Neural cell (in vitro differentiated cells): Measurements from ENCODE around the gene MAP4K2. TPM values are rescaled to one million over a fixed set of nuclear protein-coding genes. Genes with fewer than 3 reads are reported as not detected.

ENCODE experiments used
- H2AFZ ChIP-seq: fragments of 200-600, 300-800 bp; sonication (generic), shearing (Covaris generic); 2 replicates; pipeline ENCODE4 v1.6.0; 2014; ENCODE audit warnings: low read depth, mild to moderate bottlenecking, antibody characterized with exemption, low read length, moderate library complexity
- H3F3A ChIP-seq: fragments of 200-600 bp; shearing (Covaris generic); 2 replicates; pipeline ENCODE4 v1.6.1; 2016; ENCODE audit warnings: mild to moderate bottlenecking, moderate library complexity, mixed read lengths, antibody characterized with exemption, low read length; ENCODE audit not compliant: insufficient read depth, poor library complexity, severe bottlenecking
- H3K27ac ChIP-seq: fragments of 200-600, 300-800 bp; sonication (generic), shearing (Covaris generic); 2 replicates; pipeline ENCODE4 v1.5.1; 2014; ENCODE audit warnings: mild to moderate bottlenecking, low read length, moderate library complexity
- H3K27me3 ChIP-seq: fragments of 300-800, 200-600 bp; sonication (generic), shearing (Covaris generic); 2 replicates; pipeline ENCODE4 v1.6.0; 2014; ENCODE audit warnings: mild to moderate bottlenecking, low read depth, low read length, moderate library complexity; ENCODE audit not compliant: insufficient read depth
- H3K36me3 ChIP-seq: fragments of 300-800, 200-600 bp; sonication (generic), shearing (Covaris generic); 2 replicates; pipeline ENCODE4 v1.5.1; 2014; ENCODE audit warnings: mild to moderate bottlenecking, antibody characterized with exemption, low read length, moderate library complexity; ENCODE audit not compliant: insufficient read depth
- H3K4me2 ChIP-seq: fragments of 300-800, 200-600 bp; sonication (generic), shearing (Covaris generic); 2 replicates; pipeline ENCODE4 v1.6.0; 2014; ENCODE audit warnings: mild to moderate bottlenecking, low read length
- H3K4me3 ChIP-seq: fragments of 300-800, 200-600 bp; sonication (generic), shearing (Covaris generic); 2 replicates; pipeline ENCODE4 v1.5.1; 2014; ENCODE audit warnings: mild to moderate bottlenecking, low read length, moderate library complexity
- H3K79me2 ChIP-seq: fragments of 200-600 bp; shearing (Covaris generic); replicated peaks from 2 replicates; pipeline ENCODE4 v1.6.0; 2014; ENCODE audit warnings: mild to moderate bottlenecking, low read length, moderate library complexity; ENCODE audit not compliant: insufficient read depth
- H3K9ac ChIP-seq: fragments of 300-800, 200-600 bp; sonication (generic), shearing (Covaris generic); 2 replicates; pipeline ENCODE4 v1.6.1; 2016; ENCODE audit warnings: mild to moderate bottlenecking, low read length, mixed read lengths
- H3K9me2 ChIP-seq: fragments of 200-600 bp; shearing (Covaris generic); 2 replicates; pipeline ENCODE4 v1.6.1; 2016; ENCODE audit warnings: mild to moderate bottlenecking, low read length, mixed read lengths; ENCODE audit not compliant: insufficient read depth
- H3K9me3 ChIP-seq: fragments of 200-600, 300-800 bp; sonication (generic), shearing (Covaris generic); 2 replicates; pipeline ENCODE4 v1.6.1; 2016; ENCODE audit warnings: mild to moderate bottlenecking, mixed run types, low read length, moderate library complexity, mixed read lengths
- H4K20me1 ChIP-seq: fragments of 200-600 bp; shearing (Covaris generic); 2 replicates; pipeline ENCODE4 v1.6.1; 2016; ENCODE audit warnings: mild to moderate bottlenecking, mixed run types; ENCODE audit not compliant: insufficient read depth
- EZH2 ChIP-seq: fragments of 200-600, 300-800 bp; shearing (Covaris generic), sonication (generic); IDR thresholded peaks from 2 replicates; pipeline ENCODE4 v1.6.1; 2014; ENCODE audit warnings: antibody characterized with exemption, low read length, borderline replicate concordance, mild to moderate bottlenecking; ENCODE audit not compliant: insufficient read depth, poor library complexity, severe bottlenecking
- MXI1 ChIP-seq: fragments of 450-650 bp; conservative IDR thresholded peaks from 2 replicates; pipeline ENCODE4 v1.6.1; 2014; ENCODE audit warnings: antibody characterized with exemption, mild to moderate bottlenecking; ENCODE audit not compliant: poor library complexity, severe bottlenecking
- POLR2AphosphoS5 ChIP-seq: IDR thresholded peaks from 2 replicates; pipeline ENCODE4 v1.6.1; 2012
- RAD21 ChIP-seq: fragments of 450-650 bp; conservative IDR thresholded peaks from 2 replicates; pipeline ENCODE4 v1.6.1; 2014; ENCODE audit warnings: antibody characterized with exemption, mild to moderate bottlenecking, moderate library complexity
- REST ChIP-seq: IDR thresholded peaks from 2 replicates; pipeline ENCODE4 v1.6.1; 2012; ENCODE audit warnings: borderline replicate concordance
- SMC3 ChIP-seq: fragments of 450-650 bp; conservative IDR thresholded peaks from 2 replicates; pipeline ENCODE4 v1.6.1; 2014; ENCODE audit warnings: antibody characterized with exemption, mild to moderate bottlenecking, moderate library complexity; ENCODE audit not compliant: poor library complexity
- TAF1 ChIP-seq: IDR thresholded peaks from 2 replicates; pipeline ENCODE4 v1.6.1; 2012; ENCODE audit warnings: low read depth
- polyA plus RNA-seq: library from polyadenylated mRNA; depleted of rRNA; stranded (reverse); fragments of >200 nt; gene quantifications from 2 replicates; pipeline ENCODE4 v1.2.3, GENCODE V29; 2014

MAP4K2 gene
- polyA plus RNA-seq, 1 donor from 2014 or later = 12.4 TPM

- TF ChIP-seq TAF1 (no peak), RAD21 (no peak), REST (no peak)
- H3K27me3 ChIP-seq = peaks cover 47% of the 10 kb centered on the region
- H3K9ac ChIP-seq = peak overlapping the region; percentile 61
- H4K20me1 ChIP-seq = no peaks in the 10 kb centered on the region
- no peaks in the 10 kb centered on the region for H3K36me3 ChIP-seq
- no peaks in the 10 kb centered on the region for H3K9me3 ChIP-seq
- H3K27ac ChIP-seq = no peak overlapping the region
- peak overlapping the region; percentile 65 for H3K4me3 ChIP-seq
- H3K4me2 ChIP-seq = peak overlapping the region; percentile 62
- no peaks in the 10 kb centered on the region for H3F3A ChIP-seq
- no peaks in the 10 kb centered on the region for H3K9me2 ChIP-seq
- no peaks in the 10 kb centered on the region for H3K79me2 ChIP-seq
- no peak overlapping the region for H2AFZ ChIP-seq
Observed at GRCh38 chr11:64745189-64745520, 57.9 kb downstream of the MAP4K2 start.

GRCh38 chr11:64744544-64745188, 58.3 kb downstream of the MAP4K2 start:
- Histone ChIP-seq H3K36me3 (no peaks in the 10 kb centered on the region), H4K20me1 (no peaks in the 10 kb centered on the region), H2AFZ (no peak overlapping the region), H3K27ac (no peak overlapping the region), H3K27me3 (peaks cover 49% of the 10 kb centered on the region), H3K4me3 (peak overlapping the region; percentile 65), H3K9ac (peak overlapping the region; percentile 61), H3K9me3 (no peaks in the 10 kb centered on the region), H3F3A (no peaks in the 10 kb centered on the region), H3K9me2 (no peaks in the 10 kb centered on the region), H3K4me2 (peak overlapping the region; percentile 62), H3K79me2 (no peaks in the 10 kb centered on the region)
- no peak for TF ChIP-seq TAF1
- no peak for TF ChIP-seq RAD21
- peak; percentile 13 for TF ChIP-seq POLR2AphosphoS5
- TF ChIP-seq SMC3 = no peak
- TF ChIP-seq EZH2 = no peak
- TF ChIP-seq REST = no peak
- no peak for TF ChIP-seq MXI1
